DND-41 (cell line): ENCODE data around the gene WDR17.

ENCODE experiments used
- ATAC-seq: fragments of 200-7000 bp; cut with Tn5 transposase; 3 replicates; pipeline ENCODE4 v1.9.1; 2021; ENCODE audit warnings: low read depth; ENCODE audit not compliant: insufficient read depth
- DNase-seq: peaks from one replicate; pipeline ENCODE4 v3.0.0-alpha.2; 2020
- H2AFZ ChIP-seq: 2 replicates; pipeline ENCODE4 v1.6.0; 2012; ENCODE audit warnings: low read depth, low read length
- H3K27ac ChIP-seq: 2 replicates; pipeline ENCODE4 v1.5.1; 2012; ENCODE audit warnings: low read length, inconsistent platforms
- H3K27me3 ChIP-seq: fragments of 200-600 bp; sonication (generic); 2 replicates; pipeline ENCODE4 v1.6.0; 2012; ENCODE audit warnings: low read length, mild to moderate bottlenecking, inconsistent platforms; ENCODE audit not compliant: insufficient read depth, poor library complexity
- H3K36me3 ChIP-seq: 2 replicates; pipeline ENCODE4 v1.5.1; 2012; ENCODE audit warnings: low read length, inconsistent platforms; ENCODE audit not compliant: insufficient read depth
- H3K4me1 ChIP-seq: 2 replicates; pipeline ENCODE4 v1.5.1; 2012; ENCODE audit warnings: mild to moderate bottlenecking, low read length; ENCODE audit not compliant: insufficient read depth
- H3K4me2 ChIP-seq: 2 replicates; pipeline ENCODE4 v1.6.0; 2012; ENCODE audit warnings: mild to moderate bottlenecking, moderate library complexity, low read length, inconsistent platforms; ENCODE audit not compliant: insufficient read depth
- H3K4me3 ChIP-seq, 2 experiments: fragments of 200-600 bp in 1 of 2; shearing (Covaris generic) in 1 of 2; 2 replicates each; pipeline ENCODE4 v1.5.1; 2012 to 2016; ENCODE audit warnings: inconsistent platforms in 2 of 2, low read length in 2 of 2, mild to moderate bottlenecking in 2 of 2, low read depth in 1 of 2, moderate library complexity in 1 of 2
- H3K79me2 ChIP-seq: 2 replicates; pipeline ENCODE4 v1.6.0; 2012; ENCODE audit warnings: low read length, inconsistent platforms; ENCODE audit not compliant: insufficient read depth
- H3K9ac ChIP-seq: 2 replicates; pipeline ENCODE4 v1.6.0; 2012; ENCODE audit warnings: low read depth, mild to moderate bottlenecking, inconsistent platforms, low read length, moderate library complexity
- H3K9me3 ChIP-seq: 2 replicates; pipeline ENCODE4 v1.5.1; 2012; ENCODE audit warnings: low read length, moderate library complexity, mild to moderate bottlenecking, inconsistent platforms; ENCODE audit not compliant: insufficient read depth, severe bottlenecking
- H4K20me1 ChIP-seq: 2 replicates; pipeline ENCODE4 v1.6.0; 2012; ENCODE audit warnings: low read length; ENCODE audit not compliant: insufficient read depth
- EZH2 ChIP-seq: IDR thresholded peaks from 3 replicates; pipeline ENCODE4 v1.6.1; 2012; ENCODE audit warnings: borderline replicate concordance, low read depth, mild to moderate bottlenecking, moderate library complexity, low read length, inconsistent platforms; ENCODE audit not compliant: severe bottlenecking
- TF ChIP-seq, protein P1 (sequence below): IDR thresholded peaks from 2 replicates; pipeline ENCODE4 v1.5.1; 2012; ENCODE audit warnings: borderline replicate concordance, low read length, moderate library complexity, mild to moderate bottlenecking; ENCODE audit not compliant: poor library complexity, severe bottlenecking; ENCODE audit errors: extremely low read depth

WDR17 gene

GRCh38 chr4:176198316-176198903 is 132.8 kb downstream of the WDR17 start:
- H3K27me3 ChIP-seq = peaks cover 4% of the 10 kb centered on the region
- H3K9ac ChIP-seq = no peak overlapping the region
- H3K4me1 ChIP-seq = peaks cover 14% of the 10 kb centered on the region
- no peak overlapping the region for H2AFZ ChIP-seq
- TF ChIP-seq, protein P1, sequence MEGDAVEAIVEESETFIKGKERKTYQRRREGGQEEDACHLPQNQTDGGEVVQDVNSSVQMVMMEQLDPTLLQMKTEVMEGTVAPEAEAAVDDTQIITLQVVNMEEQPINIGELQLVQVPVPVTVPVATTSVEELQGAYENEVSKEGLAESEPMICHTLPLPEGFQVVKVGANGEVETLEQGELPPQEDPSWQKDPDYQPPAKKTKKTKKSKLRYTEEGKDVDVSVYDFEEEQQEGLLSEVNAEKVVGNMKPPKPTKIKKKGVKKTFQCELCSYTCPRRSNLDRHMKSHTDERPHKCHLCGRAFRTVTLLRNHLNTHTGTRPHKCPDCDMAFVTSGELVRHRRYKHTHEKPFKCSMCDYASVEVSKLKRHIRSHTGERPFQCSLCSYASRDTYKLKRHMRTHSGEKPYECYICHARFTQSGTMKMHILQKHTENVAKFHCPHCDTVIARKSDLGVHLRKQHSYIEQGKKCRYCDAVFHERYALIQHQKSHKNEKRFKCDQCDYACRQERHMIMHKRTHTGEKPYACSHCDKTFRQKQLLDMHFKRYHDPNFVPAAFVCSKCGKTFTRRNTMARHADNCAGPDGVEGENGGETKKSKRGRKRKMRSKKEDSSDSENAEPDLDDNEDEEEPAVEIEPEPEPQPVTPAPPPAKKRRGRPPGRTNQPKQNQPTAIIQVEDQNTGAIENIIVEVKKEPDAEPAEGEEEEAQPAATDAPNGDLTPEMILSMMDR = no peak
- no peak for TF ChIP-seq EZH2
- H4K20me1 ChIP-seq = no peaks in the 10 kb centered on the region
- H3K79me2 ChIP-seq = no peaks in the 10 kb centered on the region
- H3K9me3 ChIP-seq = no peaks in the 10 kb centered on the region
- H3K36me3 ChIP-seq = no peaks in the 10 kb centered on the region
- DNase-seq = no peak
- no peak overlapping the region for H3K4me2 ChIP-seq
- ATAC-seq = no peak
- H3K27ac ChIP-seq = no peak overlapping the region
- no peak overlapping the region for H3K4me3 ChIP-seq

- no peak for ATAC-seq
- Histone ChIP-seq H3K9ac (no peak overlapping the region), H3K36me3 (no peaks in the 10 kb centered on the region), H3K4me2 (no peak overlapping the region), H3K27ac (no peak overlapping the region), H3K4me1 (no peaks in the 10 kb centered on the region), H4K20me1 (no peaks in the 10 kb centered on the region), H3K9me3 (no peaks in the 10 kb centered on the region), H3K79me2 (no peaks in the 10 kb centered on the region), H3K27me3 (peaks cover 3% of the 10 kb centered on the region), H2AFZ (no peak overlapping the region), H3K4me3 (no peak overlapping the region)
- DNase-seq = no peak
- TF ChIP-seq, protein P1 = no peak
- TF ChIP-seq EZH2 = no peak
Observed at GRCh38 chr4:176205299-176205698, 139.7 kb downstream of the WDR17 start.

DNA sequence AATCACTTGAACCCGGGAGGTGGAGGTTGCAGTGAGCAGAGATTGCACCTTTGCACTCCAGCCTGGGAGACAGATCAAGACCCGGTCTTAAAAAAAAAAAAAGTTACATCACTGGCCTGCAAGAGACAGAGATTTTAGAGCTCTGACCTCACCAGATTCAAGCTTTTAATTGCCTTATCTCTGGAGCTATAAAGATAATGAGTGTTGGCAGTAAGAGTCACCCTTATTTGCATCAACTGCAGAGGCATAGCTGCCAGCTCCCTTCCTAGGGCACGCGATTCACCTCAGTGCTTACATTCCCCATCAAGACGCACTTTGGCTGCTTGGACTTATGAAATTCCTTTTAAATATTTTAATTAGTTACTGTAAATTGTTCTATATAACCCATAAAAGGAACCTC is 142.2 kb downstream of the WDR17 start:
- no peaks in the 10 kb centered on the region for H3K4me1 ChIP-seq
- no peak overlapping the region for H3K4me2 ChIP-seq
- no peak overlapping the region for H3K27ac ChIP-seq
- DNase-seq = no peak
- ATAC-seq = no peak
- TF ChIP-seq, protein P1 = no peak
- no peak for TF ChIP-seq EZH2
- H3K79me2 ChIP-seq = no peaks in the 10 kb centered on the region
- H3K9me3 ChIP-seq = no peaks in the 10 kb centered on the region
- H3K27me3 ChIP-seq = peaks cover 3% of the 10 kb centered on the region
- no peak overlapping the region for H2AFZ ChIP-seq
- H3K36me3 ChIP-seq = no peaks in the 10 kb centered on the region
- H3K9ac ChIP-seq = no peak overlapping the region
- H3K4me3 ChIP-seq = no peak overlapping the region
- no peaks in the 10 kb centered on the region for H4K20me1 ChIP-seq
